Stimulated activated CD4-positive, alpha-beta T cell treated with anti-CD3 and anti-CD28 coated beads, Interleukin-15, amount 100 ng/mL, for 24 hours (primary cell): ENCODE data around the gene HEMK1.
A peak's percentile ranks its signal among the peaks of the same experiment; 100 is the strongest.

Source experiments
- DNase-seq: peaks from one replicate; pipeline ENCODE4 v3.0.0-alpha.2; 2020

Gene HEMK1

GRCh38 chr3:50568947-50569749, at the start of gene HEMK1:
TSS of gene HEMK1 (plus strand) at chr3:50569522. CDS start at chr3:50571105, 1,583 bp downstream.
- peak; percentile 99 for DNase-seq

GRCh38 chr3:50520849-50521248, 48.5 kb upstream of the HEMK1 start:
- DNase-seq: no peak

- DNase-seq: no peak
These were observed 47.8 kb upstream of the HEMK1 start for GRCh38 chr3:50521572-50521971.

GRCh38 chr3:50523279-50523811, 46.0 kb upstream of the HEMK1 start:
- no peak for DNase-seq

GRCh38 chr3:50524746-50525145, 44.6 kb upstream of the HEMK1 start:
- no peak for DNase-seq

- no peak for DNase-seq
These were observed 44.0 kb upstream of the HEMK1 start for GRCh38 chr3:50525191-50525910.

GRCh38 chr3:50525987-50526386, 43.3 kb upstream of the HEMK1 start:
- DNase-seq: peak; percentile 79

- DNase-seq: no peak
These were observed 39.0 kb upstream of the HEMK1 start for GRCh38 chr3:50530001-50530970.

GRCh38 chr3:50531201-50531600, 38.1 kb upstream of the HEMK1 start:
- DNase-seq: no peak

GRCh38 chr3:50532062-50532705, 37.1 kb upstream of the HEMK1 start:
- no peak for DNase-seq

- DNase-seq: no peak
These were observed 36.0 kb upstream of the HEMK1 start for GRCh38 chr3:50533316-50533715.

GRCh38 chr3:50533807-50534461, 35.4 kb upstream of the HEMK1 start:
- DNase-seq: no peak

GRCh38 chr3:50534681-50535330, 34.5 kb upstream of the HEMK1 start:
- no peak for DNase-seq

GRCh38 chr3:50536471-50537180, 32.7 kb upstream of the HEMK1 start:
- no peak for DNase-seq

- no peak for DNase-seq
These were observed 31.7 kb upstream of the HEMK1 start for GRCh38 chr3:50537421-50538129.

- no peak for DNase-seq
These were observed 29.7 kb upstream of the HEMK1 start for GRCh38 chr3:50539356-50540286.

- DNase-seq: peak; percentile 72
These were observed 26.9 kb upstream of the HEMK1 start for GRCh38 chr3:50542177-50543034.

- DNase-seq: no peak
These were observed 23.5 kb upstream of the HEMK1 start for GRCh38 chr3:50545781-50546180.
